ENCODE data around the gene HGF. TPM values are rescaled to one million over a fixed set of nuclear protein-coding genes. Genes with fewer than 3 reads are reported as not detected.

HGF gene
- total RNA-seq, 1 experiment from 2014 or later = not detected

DNA sequence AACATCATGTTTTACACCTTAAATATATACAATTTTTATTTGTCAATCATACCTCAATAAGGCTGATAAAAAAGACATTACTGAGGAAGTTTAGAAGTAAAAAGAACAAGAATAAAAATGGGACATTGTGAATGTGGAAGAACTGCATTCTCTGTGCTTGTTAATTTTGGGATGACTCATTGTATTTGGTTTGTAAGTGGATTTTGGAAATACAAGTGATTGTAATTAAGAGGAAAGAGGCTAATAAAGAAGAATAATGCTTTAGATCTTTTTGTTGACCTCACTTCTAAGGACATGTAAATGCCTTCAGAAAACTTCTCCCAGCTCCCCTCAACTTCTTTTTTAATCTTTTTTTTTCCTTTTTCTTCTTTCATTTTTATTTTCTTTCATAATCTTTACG is 76.0 kb downstream of the HGF start:
- POLR2A ChIA-PET = no interaction called here
- intact Hi-C loops (cut with micrococcal nuclease; ENCODE audit: unreplicated experiment) = no loop called here
- Mint-ChIP-seq H3K27me3 (ENCODE audit: insufficient read depth, unreplicated experiment) (no peaks in the 10 kb centered on the region), H3K27ac (ENCODE audit: unreplicated experiment) (no peak overlapping the region), H3K9me3 (ENCODE audit: unreplicated experiment) (no peaks in the 10 kb centered on the region), H3K36me3 (ENCODE audit: insufficient read depth, unreplicated experiment) (no peaks in the 10 kb centered on the region), H3K4me1 (ENCODE audit: low read depth, unreplicated experiment) (no peaks in the 10 kb centered on the region), H3K4me3 (ENCODE audit: unreplicated experiment) (no peak overlapping the region)
- no TSS peak for BruUV-seq (replicated peaks)
- CTCF ChIA-PET = no interaction called here
- Histone ChIP-seq H3K9me3 (no peaks in the 10 kb centered on the region), H3K4me3 (ENCODE audit: low read depth, low read length) (no peak overlapping the region), H3K27me3 (replicated peaks; ENCODE audit: control insufficient read depth, insufficient read depth, low read length) (no peaks in the 10 kb centered on the region), H3K4me1 (no peaks in the 10 kb centered on the region), H3K36me3 (ENCODE audit: control insufficient read depth, insufficient read depth, low read length) (no peaks in the 10 kb centered on the region)
- TF ChIP-seq, protein P1, sequence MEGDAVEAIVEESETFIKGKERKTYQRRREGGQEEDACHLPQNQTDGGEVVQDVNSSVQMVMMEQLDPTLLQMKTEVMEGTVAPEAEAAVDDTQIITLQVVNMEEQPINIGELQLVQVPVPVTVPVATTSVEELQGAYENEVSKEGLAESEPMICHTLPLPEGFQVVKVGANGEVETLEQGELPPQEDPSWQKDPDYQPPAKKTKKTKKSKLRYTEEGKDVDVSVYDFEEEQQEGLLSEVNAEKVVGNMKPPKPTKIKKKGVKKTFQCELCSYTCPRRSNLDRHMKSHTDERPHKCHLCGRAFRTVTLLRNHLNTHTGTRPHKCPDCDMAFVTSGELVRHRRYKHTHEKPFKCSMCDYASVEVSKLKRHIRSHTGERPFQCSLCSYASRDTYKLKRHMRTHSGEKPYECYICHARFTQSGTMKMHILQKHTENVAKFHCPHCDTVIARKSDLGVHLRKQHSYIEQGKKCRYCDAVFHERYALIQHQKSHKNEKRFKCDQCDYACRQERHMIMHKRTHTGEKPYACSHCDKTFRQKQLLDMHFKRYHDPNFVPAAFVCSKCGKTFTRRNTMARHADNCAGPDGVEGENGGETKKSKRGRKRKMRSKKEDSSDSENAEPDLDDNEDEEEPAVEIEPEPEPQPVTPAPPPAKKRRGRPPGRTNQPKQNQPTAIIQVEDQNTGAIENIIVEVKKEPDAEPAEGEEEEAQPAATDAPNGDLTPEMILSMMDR (IDR thresholded peaks at IDR 0.05; ENCODE audit: insufficient read depth in 1 of 2, low read depth in 1 of 2, low read length in 1 of 2, severe bottlenecking in 1 of 2, unreplicated experiment in 1 of 2) = no peak
- no peak for DNase-seq

DNA sequence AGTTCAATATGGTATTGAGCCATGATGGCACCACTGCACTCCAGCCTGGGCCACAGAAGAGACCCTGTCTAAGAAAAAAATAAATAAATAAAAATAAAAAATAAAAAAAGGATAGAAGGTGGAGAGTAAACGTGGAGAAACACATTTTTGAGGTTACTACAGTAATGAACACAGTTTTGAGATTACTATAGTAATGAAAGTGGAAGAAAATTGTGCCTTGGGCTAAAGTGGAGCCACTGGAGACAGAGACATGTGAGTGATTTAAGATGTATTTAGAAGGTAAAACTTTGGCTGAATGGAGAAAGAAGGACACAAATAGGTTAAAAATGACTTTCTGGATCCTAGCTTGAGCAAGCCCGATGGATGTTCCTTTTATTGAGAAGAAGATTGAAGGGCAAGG is 76.8 kb downstream of the HGF start:
- POLR2A ChIA-PET = no interaction called here
- Mint-ChIP-seq H3K9me3 (ENCODE audit: unreplicated experiment) (no peaks in the 10 kb centered on the region), H3K36me3 (ENCODE audit: insufficient read depth, unreplicated experiment) (no peaks in the 10 kb centered on the region), H3K27ac (ENCODE audit: unreplicated experiment) (no peak overlapping the region), H3K27me3 (ENCODE audit: insufficient read depth, unreplicated experiment) (no peaks in the 10 kb centered on the region), H3K4me3 (ENCODE audit: unreplicated experiment) (no peak overlapping the region), H3K4me1 (ENCODE audit: low read depth, unreplicated experiment) (no peaks in the 10 kb centered on the region)
- Histone ChIP-seq H3K9me3 (no peaks in the 10 kb centered on the region), H3K36me3 (ENCODE audit: control insufficient read depth, insufficient read depth, low read length) (no peaks in the 10 kb centered on the region), H3K4me1 (no peaks in the 10 kb centered on the region), H3K4me3 (ENCODE audit: low read depth, low read length) (no peak overlapping the region), H3K27me3 (replicated peaks; ENCODE audit: control insufficient read depth, insufficient read depth, low read length) (no peaks in the 10 kb centered on the region)
- TF ChIP-seq, protein P1 (IDR thresholded peaks at IDR 0.05; ENCODE audit: insufficient read depth in 1 of 2, low read depth in 1 of 2, low read length in 1 of 2, severe bottlenecking in 1 of 2, unreplicated experiment in 1 of 2) = no peak
- DNase-seq = no peak
- BruUV-seq (replicated peaks) = no TSS peak
- intact Hi-C loops (cut with micrococcal nuclease; ENCODE audit: unreplicated experiment) = no loop called here
- CTCF ChIA-PET = no interaction called here

DNA sequence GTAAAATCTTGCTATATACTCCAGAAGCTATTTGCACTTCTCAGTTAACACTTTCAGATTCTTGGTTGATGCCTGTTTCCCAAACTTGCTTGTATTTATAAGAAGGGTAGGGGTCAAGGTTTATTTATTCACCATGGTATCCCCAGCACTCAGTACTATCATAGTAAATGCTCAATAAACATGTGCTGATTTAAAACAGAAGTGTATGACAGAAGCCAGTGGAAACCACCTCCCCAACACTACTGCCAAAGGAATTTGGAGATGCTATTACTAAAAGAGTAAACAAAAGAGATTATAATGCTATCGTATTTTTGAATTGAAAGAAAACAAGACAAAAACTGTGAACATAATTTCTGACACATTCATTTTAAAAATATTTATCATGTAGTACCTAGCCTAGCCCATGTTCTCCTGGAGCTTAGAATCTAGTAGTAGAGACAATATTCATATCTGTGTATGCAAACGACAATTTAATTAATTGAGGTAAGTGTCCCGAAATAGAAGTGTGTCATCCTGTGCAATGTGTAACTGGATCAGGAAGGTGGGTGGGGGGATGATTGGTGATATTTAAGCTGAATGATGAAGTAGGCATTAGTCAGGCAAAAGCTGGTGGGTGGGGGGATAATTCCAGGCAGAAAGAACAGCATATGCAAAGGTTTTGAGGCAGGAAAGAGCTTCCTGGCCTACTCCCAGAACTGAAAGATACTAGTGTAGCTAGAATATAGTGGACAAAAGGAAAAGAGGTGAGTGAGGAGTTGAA is 77.5 kb downstream of the HGF start:
- no peaks in the 10 kb centered on the region for H3K36me3 Mint-ChIP-seq (ENCODE audit: insufficient read depth, unreplicated experiment)

More for the DNA sequence above, 77.5 kb downstream of the HGF start:
- H3K9me3 Mint-ChIP-seq (ENCODE audit: unreplicated experiment) = no peaks in the 10 kb centered on the region
- no peaks in the 10 kb centered on the region for H3K4me1 ChIP-seq
- no peak overlapping the region for H3K27ac Mint-ChIP-seq (ENCODE audit: unreplicated experiment)
- CTCF ChIA-PET = no interaction called here
- no peaks in the 10 kb centered on the region for H3K4me1 Mint-ChIP-seq (ENCODE audit: low read depth, unreplicated experiment)
- no peaks in the 10 kb centered on the region for H3K36me3 ChIP-seq (ENCODE audit: control insufficient read depth, insufficient read depth, low read length)
- POLR2A ChIA-PET = no interaction called here
- H3K9me3 ChIP-seq = no peaks in the 10 kb centered on the region
- TF ChIP-seq, protein P1 (IDR thresholded peaks at IDR 0.05; ENCODE audit: insufficient read depth in 1 of 2, low read depth in 1 of 2, low read length in 1 of 2, severe bottlenecking in 1 of 2, unreplicated experiment in 1 of 2) = no peak
- intact Hi-C loops (cut with micrococcal nuclease; ENCODE audit: unreplicated experiment) = no loop called here
- no peaks in the 10 kb centered on the region for H3K27me3 Mint-ChIP-seq (ENCODE audit: insufficient read depth, unreplicated experiment)
- no peaks in the 10 kb centered on the region for H3K27me3 ChIP-seq (replicated peaks; ENCODE audit: control insufficient read depth, insufficient read depth, low read length)
- DNase-seq = no peak
- H3K4me3 ChIP-seq (ENCODE audit: low read depth, low read length) = no peak overlapping the region
- no peak overlapping the region for H3K4me3 Mint-ChIP-seq (ENCODE audit: unreplicated experiment)
- no TSS peak for BruUV-seq (replicated peaks)

All from Caco-2 (cell line).